HG02759 (cell line): ENCODE measurements around the gene PBX2.
"Not testable (repeated sequence)": the region's sequence is repeated elsewhere in the genome, so short reads cannot be mapped to it uniquely, and the experiment has no call there.

ENCODE experiments used
- ATAC-seq: cut with Tn5 transposase; IDR thresholded peaks from one replicate; pipeline ENCODE4 v1.9.1; 2021; ENCODE audit warnings: mild to moderate bottlenecking, moderate library complexity; ENCODE audit not compliant: unreplicated experiment

The PBX2 gene

DNA sequence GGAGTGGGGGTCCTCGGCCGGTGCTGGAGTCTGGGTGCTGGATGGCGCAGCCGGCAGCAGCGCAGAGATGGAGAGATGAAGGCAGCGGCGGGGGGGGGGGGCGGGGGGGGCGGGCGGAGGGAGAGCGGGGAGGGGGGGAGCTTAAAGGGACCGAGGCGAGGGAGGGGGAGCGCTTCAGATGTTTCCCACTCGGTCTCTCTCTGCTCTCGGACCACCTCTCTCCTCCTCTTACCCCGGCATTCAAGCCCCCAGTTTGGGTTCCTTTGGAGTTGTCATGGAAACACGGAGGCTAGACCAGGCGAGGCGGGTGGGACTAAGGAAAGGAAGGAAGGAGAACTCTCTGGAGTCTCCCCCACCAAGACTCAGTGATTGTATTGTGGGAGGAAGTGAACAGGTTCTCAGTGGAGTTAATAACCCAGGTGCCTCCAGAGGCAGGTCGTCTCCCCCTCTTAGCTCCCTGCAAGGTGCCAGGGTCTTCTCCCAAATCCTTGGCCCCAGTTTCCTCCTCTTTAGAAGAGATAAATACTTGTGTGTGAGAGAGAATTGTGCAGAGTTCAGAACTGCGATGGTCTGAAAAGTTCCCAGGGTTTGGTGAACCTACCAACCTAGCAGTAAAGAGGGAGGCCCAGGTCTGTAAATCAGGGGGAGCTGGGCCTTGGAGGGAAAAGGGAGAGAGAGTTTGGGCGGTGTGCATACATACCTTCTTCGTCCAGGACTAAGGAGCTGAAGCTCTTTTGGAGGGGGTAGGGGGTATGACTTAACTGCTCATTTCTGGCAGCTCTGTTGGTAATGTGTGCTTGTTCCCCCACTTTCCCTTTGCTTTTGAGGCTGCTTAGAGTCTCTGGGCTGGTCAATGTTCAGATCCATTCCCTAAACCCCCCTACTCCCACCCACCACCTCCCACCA, 37.9 kb downstream of the PBX2 start, which contains the start of gene PRRT1:
PRRT1 (minus strand) TSS at position 77 of the 906 bp plus-strand sequence. CDS start 112 bp downstream, outside the sequence.
- ATAC-seq = no peak

GRCh38 chr6:32151181-32151862, 38.7 kb downstream of the PBX2 start:
- ATAC-seq = no peak

DNA sequence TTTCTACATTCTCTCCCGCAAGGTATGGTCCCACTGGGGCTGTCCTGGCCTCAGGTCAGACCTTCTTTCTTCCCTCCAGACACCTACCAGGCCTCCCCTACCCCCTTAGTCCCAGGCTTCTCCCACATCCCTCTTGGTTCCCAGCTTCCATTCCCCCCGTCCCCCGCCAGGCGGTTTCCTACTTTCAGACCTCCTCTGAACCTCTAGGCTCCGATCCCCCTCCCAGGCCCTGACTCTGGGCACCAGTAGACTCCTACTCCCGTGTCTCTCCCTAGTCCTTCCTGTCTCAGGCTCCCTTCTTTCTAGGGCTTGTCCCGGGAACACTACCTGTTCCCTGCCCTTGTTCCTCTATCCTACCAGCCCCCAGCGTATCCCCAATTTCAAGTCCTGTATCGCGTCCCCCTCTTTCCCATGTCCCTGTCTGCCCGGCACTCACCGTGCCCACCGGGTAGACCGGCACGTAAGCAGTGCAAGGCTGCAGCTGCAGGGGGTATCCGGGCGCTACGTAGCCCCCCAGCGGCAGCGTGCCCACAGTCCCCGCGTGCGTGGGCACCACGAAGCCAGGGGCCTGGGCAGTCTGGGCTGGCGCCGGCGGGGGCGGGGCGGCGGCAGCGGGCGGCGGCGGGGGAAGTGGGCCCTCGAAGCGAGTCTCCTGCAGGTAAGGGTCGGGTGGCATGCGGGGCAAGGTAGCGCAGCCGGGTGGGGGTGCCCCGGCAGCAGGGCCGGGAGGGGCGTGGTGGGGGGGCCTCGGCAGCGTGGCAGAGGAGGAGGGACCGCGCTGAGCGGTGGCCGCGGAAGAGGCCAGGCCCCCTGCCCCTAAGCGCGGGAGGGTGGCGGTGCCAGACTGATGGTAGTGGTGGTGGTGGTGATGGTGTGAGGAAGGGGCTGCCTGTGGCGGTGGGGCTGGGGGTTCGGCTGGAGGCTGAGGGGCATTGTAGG, 39.8 kb downstream of the PBX2 start:
- ATAC-seq = no peak

DNA sequence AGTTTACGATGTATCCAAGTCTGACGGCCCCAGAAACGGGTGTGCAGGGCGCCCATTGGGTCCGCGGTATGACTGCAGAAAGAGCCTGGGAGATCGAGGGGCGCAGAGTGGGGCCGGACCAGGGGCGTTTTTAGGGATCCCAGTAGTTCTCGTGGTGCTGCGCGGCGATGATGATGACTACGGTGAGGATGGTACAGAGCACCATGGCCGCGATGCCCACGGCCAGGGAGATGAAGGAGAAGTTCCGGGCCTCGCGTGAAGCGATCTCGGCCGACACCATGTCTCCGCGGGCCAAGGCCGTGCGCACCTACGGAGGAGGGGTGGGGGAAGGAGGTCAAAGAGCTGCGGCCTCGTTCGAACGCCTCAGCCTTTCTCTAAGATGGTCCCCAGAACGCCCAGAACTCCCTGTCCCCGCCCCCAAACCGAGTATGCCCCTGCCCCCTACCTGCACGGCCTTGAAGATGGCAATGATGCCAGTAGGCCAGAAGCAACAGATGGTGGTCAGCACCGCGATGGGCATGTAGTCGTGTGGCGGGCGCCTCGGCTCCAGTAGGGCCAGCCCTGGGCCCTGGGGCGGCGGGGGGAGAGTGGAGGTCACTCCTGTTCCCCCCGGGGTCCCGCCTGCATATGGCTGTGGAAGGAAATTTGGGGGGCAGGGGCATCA, 40.8 kb downstream of the PBX2 start:
- no peak for ATAC-seq

DNA sequence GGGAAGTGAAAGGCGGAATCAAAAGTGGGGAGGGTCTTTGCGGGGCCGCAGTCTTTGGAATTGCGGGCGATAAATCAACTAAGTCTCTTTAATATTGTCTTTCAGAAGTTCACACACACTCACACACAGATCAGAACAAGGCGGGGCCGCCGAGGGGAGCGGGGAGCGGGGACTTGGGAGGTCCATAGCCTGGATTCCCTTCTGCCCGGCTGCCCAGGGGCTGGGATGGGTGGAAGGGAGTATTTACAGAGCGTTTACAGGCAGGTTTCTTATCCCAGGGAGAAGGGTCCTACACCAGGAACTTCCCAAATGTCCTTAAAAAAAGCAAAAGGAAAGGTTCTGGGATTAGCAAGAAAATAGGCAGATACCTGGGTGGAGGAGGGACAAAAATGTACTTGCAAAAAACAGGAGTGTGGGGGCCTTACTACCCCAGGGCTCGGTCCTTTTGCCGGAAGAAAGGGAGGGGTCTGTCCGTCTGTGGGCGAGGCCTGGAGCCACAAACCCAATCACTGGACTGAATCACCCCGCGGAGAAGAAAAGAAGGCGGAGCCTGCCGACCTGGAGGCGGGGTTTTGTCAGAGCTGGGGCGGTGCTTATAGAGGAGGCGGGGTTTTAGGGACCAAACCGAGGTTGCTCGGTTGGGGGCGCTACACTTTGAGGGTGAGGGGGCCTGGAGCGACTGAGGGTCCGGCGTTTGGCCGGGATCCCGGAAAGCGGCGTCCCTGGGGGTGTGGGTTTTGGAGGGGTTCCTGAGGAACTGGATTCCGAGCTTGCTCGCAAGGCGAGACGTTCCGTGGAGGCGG, 41.5 kb downstream of the PBX2 start:
- ATAC-seq = no peak

DNA sequence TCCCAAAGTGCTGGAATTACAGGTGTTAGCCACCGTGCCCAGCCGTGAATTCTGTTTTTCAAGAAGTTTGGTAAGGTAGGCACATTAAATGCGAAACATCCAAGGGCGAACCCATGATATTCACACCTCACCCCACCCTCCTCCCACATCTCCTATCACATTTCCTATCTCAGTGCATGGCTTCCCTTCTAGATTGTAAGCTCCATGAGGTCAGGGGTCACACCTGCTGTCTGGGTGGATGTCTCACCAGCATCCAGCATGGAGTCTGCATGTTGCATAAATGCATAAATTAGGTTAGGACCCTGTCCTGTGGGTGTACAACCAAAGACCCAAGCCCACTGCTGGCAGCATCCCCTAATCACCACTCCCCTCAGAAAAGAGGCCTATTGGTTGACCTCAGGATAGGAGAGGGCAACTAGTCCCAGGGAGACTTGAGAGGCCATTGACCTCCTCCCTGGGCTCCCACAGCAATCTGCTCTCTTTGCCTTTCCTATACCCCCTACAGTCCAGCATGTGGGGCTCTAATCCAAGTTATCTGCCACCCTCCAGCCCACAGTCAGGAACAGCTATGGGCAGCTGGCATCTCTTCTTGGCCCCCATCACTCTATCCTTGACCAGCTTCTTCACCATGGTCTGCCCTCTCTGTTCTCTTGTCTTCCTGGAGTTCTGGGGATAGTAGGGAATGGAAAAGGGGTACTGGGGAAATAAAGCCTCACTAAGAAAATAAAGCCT, 42.4 kb downstream of the PBX2 start:
- ATAC-seq = no peak

DNA sequence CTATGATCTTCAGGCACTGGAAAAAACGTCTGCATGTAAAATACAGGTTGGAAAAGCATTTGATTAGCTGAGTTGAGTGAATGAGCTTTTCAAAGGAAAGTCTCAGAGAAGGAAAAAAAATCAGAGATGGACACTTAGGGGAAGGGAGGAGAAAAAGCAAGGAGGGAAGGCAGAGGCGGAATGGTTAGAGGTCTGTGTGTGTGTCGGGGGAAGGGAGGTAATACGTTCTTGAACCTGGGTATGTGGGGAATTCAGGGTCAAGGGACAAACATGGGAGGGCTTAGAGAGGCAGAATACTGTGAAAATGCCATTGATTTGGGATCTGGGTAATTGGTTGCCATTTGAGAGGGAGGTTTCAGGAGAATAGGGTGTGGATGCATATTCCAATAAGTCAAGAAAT, 43.3 kb downstream of the PBX2 start:
- no peak for ATAC-seq

- no peak for ATAC-seq
These were observed 43.7 kb downstream of the PBX2 start for GRCh38 chr6:32146287-32146686.

GRCh38 chr6:32144238-32144637, 45.8 kb downstream of the PBX2 start:
- ATAC-seq = not testable (repeated sequence)

- ATAC-seq = no peak
These were observed 49.5 kb downstream of the PBX2 start for GRCh38 chr6:32140420-32141046.

- ATAC-seq = no peak
These were observed 50.4 kb downstream of the PBX2 start for GRCh38 chr6:32139590-32139989.

DNA sequence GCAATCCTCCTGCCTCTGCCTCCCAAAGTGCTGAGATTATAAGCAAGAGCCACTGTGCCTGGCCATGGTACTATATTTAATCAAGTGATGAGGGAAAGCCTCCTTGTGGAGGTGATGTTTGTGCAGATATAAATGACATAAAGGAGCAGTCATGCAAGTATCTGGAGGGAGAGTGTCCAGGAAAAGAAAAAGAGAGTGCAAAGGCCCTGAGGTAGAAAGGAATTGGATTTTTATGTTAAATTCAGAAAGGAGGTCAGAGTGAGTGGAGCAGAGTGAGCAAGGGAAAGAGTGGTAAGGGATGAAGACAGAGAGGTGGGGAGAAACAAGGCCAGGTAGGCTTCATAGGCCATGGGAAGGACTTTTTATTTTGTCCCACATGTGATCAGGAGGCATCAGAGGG, 52.5 kb downstream of the PBX2 start:
- no peak for ATAC-seq
